Skeletal muscle satellite cell (primary cell): Measurements from ENCODE around the gene SYCE1L.

Source experiments
- H3K27me3 ChIP-seq: 2 replicates; pipeline ENCODE4 v1.7.0; 2013; ENCODE audit warnings: low read length; ENCODE audit not compliant: control insufficient read depth, insufficient read depth
- H3K36me3 ChIP-seq: 2 replicates; pipeline ENCODE4 v1.7.0; 2013; ENCODE audit warnings: mild to moderate bottlenecking, control low read depth, low read length; ENCODE audit not compliant: insufficient read depth
- H3K4me1 ChIP-seq: 2 replicates; pipeline ENCODE4 v1.7.0; 2013; ENCODE audit warnings: low read length; ENCODE audit not compliant: control insufficient read depth, insufficient read depth
- H3K4me2 ChIP-seq: 2 replicates; pipeline ENCODE4 v1.7.0; 2013; ENCODE audit warnings: mild to moderate bottlenecking, low read length
- H3K4me3 ChIP-seq: 2 replicates; pipeline ENCODE4 v1.7.0; 2013; ENCODE audit warnings: low read length
- H3K9ac ChIP-seq: 2 replicates; pipeline ENCODE4 v1.7.0; 2013; ENCODE audit warnings: mild to moderate bottlenecking, low read depth, low read length, moderate library complexity
- H3K9me3 ChIP-seq: replicated peaks from 2 replicates; pipeline ENCODE4 v1.7.0; 2013; ENCODE audit warnings: mild to moderate bottlenecking, control low read depth, low read length

SYCE1L gene

GRCh38 chr16:77208382-77208781 is 9.2 kb downstream of the SYCE1L start:
- peaks cover 14% of the 10 kb centered on the region for H3K4me1 ChIP-seq
- no peak overlapping the region for H3K9ac ChIP-seq
- H3K36me3 ChIP-seq, result no peaks in the 10 kb centered on the region

GRCh38 chr16:77211880-77212740 is 12.9 kb downstream of the SYCE1L start:
- peaks cover 18% of the 10 kb centered on the region for H3K4me1 ChIP-seq
- no peaks in the 10 kb centered on the region for H3K27me3 ChIP-seq
- H3K9me3 ChIP-seq, result no peaks in the 10 kb centered on the region
- no peaks in the 10 kb centered on the region for H3K36me3 ChIP-seq
- peak overlapping the region; percentile 72 for H3K4me3 ChIP-seq
- peak overlapping the region; percentile 87 for H3K4me2 ChIP-seq
- H3K9ac ChIP-seq, result peak overlapping the region; percentile 66

More at GRCh38 chr16:77208382-77208781, 9.2 kb downstream of the SYCE1L start:
- no peaks in the 10 kb centered on the region for H3K9me3 ChIP-seq
- H3K4me2 ChIP-seq, result no peak overlapping the region
- H3K4me3 ChIP-seq, result no peak overlapping the region
- no peaks in the 10 kb centered on the region for H3K27me3 ChIP-seq

- H3K4me3 ChIP-seq, result peak overlapping the region; percentile 72
- H3K4me1 ChIP-seq, result peaks cover 18% of the 10 kb centered on the region
- H3K9ac ChIP-seq, result peak overlapping the region; percentile 66
These were observed 13.7 kb downstream of the SYCE1L start for GRCh38 chr16:77212741-77213541.

GRCh38 chr16:77213542-77214106 is 14.4 kb downstream of the SYCE1L start:
- H3K9ac ChIP-seq, result no peak overlapping the region
- H3K4me1 ChIP-seq, result peaks cover 18% of the 10 kb centered on the region
- no peaks in the 10 kb centered on the region for H3K9me3 ChIP-seq
- H3K4me3 ChIP-seq, result peak overlapping the region; percentile 18
- peak overlapping the region; percentile 36 for H3K4me2 ChIP-seq
- H3K27me3 ChIP-seq, result no peaks in the 10 kb centered on the region
- no peaks in the 10 kb centered on the region for H3K36me3 ChIP-seq

More at GRCh38 chr16:77212741-77213541, 13.7 kb downstream of the SYCE1L start:
- peak overlapping the region; percentile 87 for H3K4me2 ChIP-seq
- no peaks in the 10 kb centered on the region for H3K9me3 ChIP-seq
- no peaks in the 10 kb centered on the region for H3K27me3 ChIP-seq
- no peaks in the 10 kb centered on the region for H3K36me3 ChIP-seq

- H3K9me3 ChIP-seq, result no peaks in the 10 kb centered on the region
- no peak overlapping the region for H3K9ac ChIP-seq
- H3K4me2 ChIP-seq, result no peak overlapping the region
- peaks cover 18% of the 10 kb centered on the region for H3K4me1 ChIP-seq
- no peak overlapping the region for H3K4me3 ChIP-seq
- H3K27me3 ChIP-seq, result no peaks in the 10 kb centered on the region
- no peaks in the 10 kb centered on the region for H3K36me3 ChIP-seq
These were observed 15.4 kb downstream of the SYCE1L start for GRCh38 chr16:77214411-77215138.

GRCh38 chr16:77219437-77219836 is 20.2 kb downstream of the SYCE1L start:
- no peak overlapping the region for H3K9ac ChIP-seq
- H3K4me1 ChIP-seq, result no peaks in the 10 kb centered on the region
- H3K36me3 ChIP-seq, result no peaks in the 10 kb centered on the region
- H3K4me3 ChIP-seq, result no peak overlapping the region
- H3K9me3 ChIP-seq, result no peaks in the 10 kb centered on the region
- no peak overlapping the region for H3K4me2 ChIP-seq
- H3K27me3 ChIP-seq, result no peaks in the 10 kb centered on the region

- no peak overlapping the region for H3K4me2 ChIP-seq
- no peak overlapping the region for H3K9ac ChIP-seq
- H3K36me3 ChIP-seq, result no peaks in the 10 kb centered on the region
- H3K4me3 ChIP-seq, result no peak overlapping the region
- peaks cover 7% of the 10 kb centered on the region for H3K27me3 ChIP-seq
- no peaks in the 10 kb centered on the region for H3K9me3 ChIP-seq
- no peaks in the 10 kb centered on the region for H3K4me1 ChIP-seq
These were observed 21.2 kb downstream of the SYCE1L start for GRCh38 chr16:77220427-77220826.

GRCh38 chr16:77221482-77221881 is 22.3 kb downstream of the SYCE1L start:
- peaks cover 11% of the 10 kb centered on the region for H3K27me3 ChIP-seq
- H3K9me3 ChIP-seq, result no peaks in the 10 kb centered on the region
- H3K4me3 ChIP-seq, result no peak overlapping the region
- no peaks in the 10 kb centered on the region for H3K4me1 ChIP-seq
- H3K4me2 ChIP-seq, result no peak overlapping the region
- H3K36me3 ChIP-seq, result no peaks in the 10 kb centered on the region
- no peak overlapping the region for H3K9ac ChIP-seq

GRCh38 chr16:77223184-77223583 is 24.0 kb downstream of the SYCE1L start:
- Histone ChIP-seq H3K36me3 (no peaks in the 10 kb centered on the region), H3K27me3 (peaks cover 19% of the 10 kb centered on the region), H3K9me3 (no peaks in the 10 kb centered on the region), H3K4me3 (no peak overlapping the region), H3K4me1 (no peaks in the 10 kb centered on the region), H3K4me2 (no peak overlapping the region), H3K9ac (no peak overlapping the region)

- Histone ChIP-seq H3K9ac (no peak overlapping the region), H3K9me3 (no peaks in the 10 kb centered on the region), H3K4me1 (no peaks in the 10 kb centered on the region), H3K36me3 (no peaks in the 10 kb centered on the region), H3K4me2 (no peak overlapping the region), H3K4me3 (no peak overlapping the region), H3K27me3 (peaks cover 23% of the 10 kb centered on the region)
These were observed 26.0 kb downstream of the SYCE1L start for GRCh38 chr16:77225182-77225581.

- Histone ChIP-seq H3K27me3 (peaks cover 26% of the 10 kb centered on the region), H3K36me3 (no peaks in the 10 kb centered on the region), H3K9ac (no peak overlapping the region), H3K9me3 (no peaks in the 10 kb centered on the region), H3K4me1 (no peaks in the 10 kb centered on the region), H3K4me3 (no peak overlapping the region), H3K4me2 (no peak overlapping the region)
These were observed 28.5 kb downstream of the SYCE1L start for GRCh38 chr16:77227745-77228144.
